GM12891 (cell line): ENCODE results near the gene CTSE.

Experiments
- DNase-seq: peaks from one replicate; pipeline ENCODE4 v3.0.0; 2011; ENCODE audit warnings: low spot score; ENCODE audit not compliant: insufficient read length
- FAIRE-seq: peaks from 2 replicates; lab custom pipeline; 2011; peaks lifted over from hg19 to GRCh38; lab: Jason Lieb, UNC
- PAX5 ChIP-seq: IDR thresholded peaks from 2 replicates; pipeline ENCODE4 v1.6.1; 2011; ENCODE audit warnings: low read length, moderate library complexity, mild to moderate bottlenecking; ENCODE audit not compliant: insufficient read depth, severe bottlenecking
- POLR2A ChIP-seq: IDR thresholded peaks from 2 replicates; pipeline ENCODE4 v1.6.1; 2011; ENCODE audit warnings: low read depth, low read length, control low read depth
- POLR2AphosphoS5 ChIP-seq: IDR thresholded peaks from 2 replicates; pipeline ENCODE4 v1.6.1; 2011; ENCODE audit warnings: low read depth, low read length, control low read depth
- POU2F2 ChIP-seq: IDR thresholded peaks from 2 replicates; pipeline ENCODE4 v1.6.1; 2011; ENCODE audit warnings: low read depth, mild to moderate bottlenecking, control low read depth, low read length, moderate library complexity
- SPI1 ChIP-seq: IDR thresholded peaks from 2 replicates; pipeline ENCODE4 v1.6.1; 2011; ENCODE audit warnings: low read depth, low read length, control low read depth
- TAF1 ChIP-seq: IDR thresholded peaks from 2 replicates; pipeline ENCODE4 v1.6.1; 2011; ENCODE audit warnings: low read depth, low read length, control low read depth

Gene CTSE

DNA sequence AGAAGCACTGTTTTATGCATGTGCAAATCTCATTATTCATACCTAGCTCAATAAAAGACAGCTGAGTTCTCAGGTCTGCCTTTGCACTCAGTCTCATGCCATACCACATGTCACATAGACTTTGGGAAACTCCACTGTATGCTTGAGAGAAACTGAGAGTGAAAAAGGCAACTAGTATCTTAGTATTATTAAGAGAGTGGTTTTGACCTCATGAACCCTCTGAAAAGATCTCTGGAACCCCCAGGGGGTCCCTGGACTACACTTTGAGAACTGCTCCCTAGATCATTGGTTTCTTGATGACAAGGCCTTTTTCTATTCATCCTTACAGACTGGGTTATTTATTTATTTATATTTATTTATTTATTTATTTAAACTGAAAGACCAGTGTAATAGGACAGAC lies 25.6 kb upstream of the CTSE start:
- FAIRE-seq, result peak; percentile 51
- TF ChIP-seq PAX5 (no peak), POLR2A (no peak), SPI1 (no peak), POU2F2 (no peak), TAF1 (no peak), POLR2AphosphoS5 (no peak)
- DNase-seq, result no peak

DNA sequence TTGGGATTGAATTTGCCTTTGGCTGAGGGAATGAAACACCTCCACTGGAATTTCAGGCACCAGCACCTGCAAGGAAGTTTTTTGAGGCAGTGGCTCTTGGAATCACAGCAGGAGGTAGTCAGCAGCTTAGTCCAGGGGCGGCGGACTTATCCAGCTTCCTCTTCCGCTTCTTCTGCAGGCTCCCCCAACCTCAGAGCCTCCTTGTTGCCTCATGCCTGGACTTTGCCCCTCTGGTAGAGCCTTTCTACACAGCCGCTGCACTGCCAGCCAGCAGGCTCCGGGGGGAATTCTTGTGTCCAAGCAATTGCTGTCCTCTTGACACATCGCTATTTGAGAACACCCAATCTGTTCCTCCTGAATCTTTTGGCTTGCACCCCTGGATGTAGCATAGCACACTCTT lies 24.9 kb upstream of the CTSE start:
- FAIRE-seq (no peak), DNase-seq (no peak)
- TF ChIP-seq PAX5 (no peak), SPI1 (no peak), POU2F2 (no peak), POLR2AphosphoS5 (no peak), TAF1 (no peak), POLR2A (no peak)

DNA sequence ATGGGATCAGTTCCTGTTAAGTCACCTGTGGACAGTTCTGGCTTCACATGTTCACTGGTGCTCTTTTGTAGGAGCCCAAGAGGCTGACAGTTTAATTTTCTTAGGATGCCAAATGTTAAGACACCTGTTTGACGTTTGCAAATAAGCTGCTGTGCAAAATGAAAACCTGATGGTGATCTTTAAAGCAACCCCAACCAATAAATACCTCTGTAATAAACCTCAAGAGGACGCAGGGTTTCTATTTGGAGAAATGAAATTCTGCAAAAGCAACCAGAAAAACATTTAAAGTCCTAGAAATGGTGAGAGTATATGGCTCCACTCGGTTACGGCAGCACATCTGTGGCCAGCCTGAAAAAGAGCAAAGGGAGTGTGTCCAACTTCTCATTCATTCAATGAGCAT lies 23.6 kb upstream of the CTSE start:
- DNase-seq, result no peak
- TF ChIP-seq TAF1 (no peak), SPI1 (no peak), POU2F2 (no peak), PAX5 (no peak), POLR2A (no peak)
- peak; percentile 74 for FAIRE-seq

DNA sequence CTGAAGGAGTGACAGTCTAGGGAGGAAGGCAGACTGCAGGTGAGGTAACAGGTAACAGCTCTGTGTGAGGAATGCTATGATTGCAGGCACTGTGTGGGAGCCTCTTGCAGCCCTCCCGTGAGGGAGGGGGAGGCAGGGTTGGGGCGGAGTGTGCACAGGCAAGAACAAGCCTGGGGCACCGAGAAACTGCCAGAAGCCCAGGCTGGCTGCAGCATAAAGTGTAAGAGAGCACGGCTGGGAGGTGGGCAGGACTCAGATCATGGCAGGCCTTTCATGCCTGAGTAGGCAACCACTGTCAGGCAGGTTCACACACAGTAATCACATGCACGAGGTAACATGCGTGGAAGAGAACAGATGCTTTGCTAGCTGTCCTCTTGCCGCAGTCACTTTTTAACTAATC lies 17.9 kb upstream of the CTSE start:
- TF ChIP-seq TAF1, result no peak
- TF ChIP-seq POLR2A, result no peak
- no peak for TF ChIP-seq POLR2AphosphoS5
- no peak for TF ChIP-seq POU2F2
- no peak for TF ChIP-seq SPI1
- no peak for TF ChIP-seq PAX5
- FAIRE-seq (peak; percentile 83), DNase-seq (no peak)

- TF ChIP-seq PAX5 (no peak), POLR2A (no peak), POLR2AphosphoS5 (no peak)
- FAIRE-seq (no peak), DNase-seq (no peak)
Measured at GRCh38 chr1:206040328-206040727, 16.6 kb upstream of the CTSE start.

DNA sequence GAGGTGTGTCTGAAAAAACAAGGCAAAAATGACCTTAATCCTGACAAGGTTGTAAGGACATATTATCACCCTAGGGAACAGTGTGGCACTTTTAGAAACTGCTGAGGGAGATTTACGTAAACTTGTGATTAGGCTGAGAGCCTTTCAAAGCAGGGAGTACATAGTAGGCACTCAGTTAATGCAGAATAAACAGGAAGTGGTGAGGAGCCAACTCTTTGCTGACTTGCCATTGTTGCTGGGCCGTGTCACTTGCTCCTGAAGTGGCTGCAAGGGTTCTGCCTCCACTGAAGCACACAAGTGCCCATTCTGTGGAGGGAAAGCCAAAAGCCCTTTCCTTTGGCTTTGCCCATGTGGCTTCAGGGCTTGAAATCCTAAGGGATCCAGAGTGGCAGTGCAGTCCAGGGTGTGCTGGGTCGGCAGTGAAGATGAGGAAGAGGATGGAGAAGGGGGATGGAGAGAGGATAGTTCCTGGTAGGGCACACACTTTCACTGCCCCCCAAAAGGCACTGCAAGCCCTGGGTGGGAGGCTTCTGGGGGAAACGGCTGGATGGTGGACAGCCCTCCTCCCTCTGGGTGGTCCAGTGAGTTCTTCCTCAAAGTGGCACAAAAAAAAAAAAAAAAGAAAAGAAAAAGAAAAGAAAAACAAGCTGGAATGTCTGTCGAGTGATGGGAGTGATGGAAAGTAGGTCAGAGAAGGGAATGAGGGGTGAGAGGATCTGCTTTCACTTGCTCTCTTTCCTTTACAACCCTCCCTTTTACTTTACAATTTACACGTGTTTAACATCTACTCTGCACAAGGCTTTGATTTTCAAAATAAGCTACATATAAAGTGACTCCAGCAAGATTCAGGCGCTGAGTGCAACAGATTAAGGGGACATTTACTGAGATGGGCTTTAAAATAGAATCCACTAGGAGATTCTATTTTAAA lies 15.6 kb upstream of the CTSE start:
- TF ChIP-seq POLR2A, result no peak
- TF ChIP-seq SPI1, result peak; percentile 41; the same call in 1 of the 2 replicates
- DNase-seq (no peak), FAIRE-seq (no peak)

GRCh38 chr1:206037581-206037980 lies 13.9 kb upstream of the CTSE start:
- TF ChIP-seq PAX5 (no peak), SPI1 (no peak), POLR2AphosphoS5 (no peak), POU2F2 (no peak), POLR2A (no peak), TAF1 (no peak)
- no peak for DNase-seq
- no peak for FAIRE-seq

- no peak for TF ChIP-seq SPI1
- TF ChIP-seq PAX5, result no peak
- TF ChIP-seq TAF1, result no peak
- TF ChIP-seq POLR2A, result no peak
- no peak for TF ChIP-seq POLR2AphosphoS5
- peak; percentile 68 for TF ChIP-seq POU2F2
- FAIRE-seq, result no peak
- DNase-seq, result no peak
Measured at GRCh38 chr1:206036663-206037455, 13.2 kb upstream of the CTSE start.

DNA sequence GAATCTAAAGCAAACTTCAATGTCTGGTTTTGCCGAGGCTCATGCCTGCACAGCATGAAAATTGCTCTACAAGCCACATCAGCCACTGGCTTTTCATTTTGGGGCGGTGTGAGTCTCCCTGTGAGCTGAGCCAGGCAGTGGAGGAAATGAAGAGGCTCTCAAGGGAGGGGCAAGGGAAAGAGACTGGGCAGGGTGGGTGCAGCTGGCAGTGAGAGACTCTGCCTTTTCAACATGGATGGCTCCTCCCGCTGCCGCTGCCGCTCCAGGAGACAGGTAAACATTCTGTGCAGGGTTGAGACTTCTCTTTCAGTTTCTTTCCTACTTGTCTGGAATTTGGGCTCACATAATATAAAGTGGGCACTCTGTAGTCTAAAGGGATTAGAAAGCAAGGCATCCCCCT lies 11.3 kb upstream of the CTSE start:
- FAIRE-seq (no peak), DNase-seq (no peak)
- TF ChIP-seq POLR2A, result no peak
- no peak for TF ChIP-seq PAX5
- TF ChIP-seq POU2F2, result no peak
- no peak for TF ChIP-seq SPI1
- no peak for TF ChIP-seq POLR2AphosphoS5
- no peak for TF ChIP-seq TAF1

- FAIRE-seq (no peak), DNase-seq (no peak)
- TF ChIP-seq SPI1 (no peak), POLR2A (no peak), POLR2AphosphoS5 (no peak), POU2F2 (no peak), PAX5 (no peak), TAF1 (no peak)
Measured at GRCh38 chr1:206032380-206033140, 8.9 kb upstream of the CTSE start.
